Hepatocyte (in vitro differentiated cells): ENCODE measurements around the gene KANTR. TPM values are rescaled to one million over a fixed set of nuclear protein-coding genes. Genes with fewer than 3 reads are reported as not detected.

Experiments
- DNase-seq: peaks from one replicate; pipeline ENCODE4 v3.0.0-alpha.2; 2016; ENCODE audit warnings: low spot score
- H2AFZ ChIP-seq: fragments of 200-600 bp; sonication (generic); 2 replicates; pipeline ENCODE4 v1.6.0; 2016; ENCODE audit warnings: antibody characterized with exemption, mild to moderate bottlenecking
- H3K27ac ChIP-seq: fragments of 200-600 bp; sonication (generic); 2 replicates; pipeline ENCODE4 v1.5.1; 2016; ENCODE audit warnings: mild to moderate bottlenecking
- H3K27me3 ChIP-seq: fragments of 200-600 bp; sonication (generic); 2 replicates; pipeline ENCODE4 v1.6.1; 2016
- H3K36me3 ChIP-seq: fragments of 200-600 bp; sonication (generic); replicated peaks from 2 replicates; pipeline ENCODE4 v1.5.1; 2016; ENCODE audit warnings: low read depth; ENCODE audit not compliant: insufficient read depth
- H3K4me1 ChIP-seq: fragments of 200-600 bp; sonication (generic); 2 replicates; pipeline ENCODE4 v1.5.1; 2016; ENCODE audit warnings: mild to moderate bottlenecking, moderate library complexity; ENCODE audit not compliant: insufficient read depth
- H3K4me2 ChIP-seq: fragments of 200-600 bp; sonication (generic); 2 replicates; pipeline ENCODE4 v1.6.0; 2016
- H3K4me3 ChIP-seq: fragments of 200-600 bp; sonication (generic); 2 replicates; pipeline ENCODE4 v1.5.1; 2016; ENCODE audit warnings: mild to moderate bottlenecking
- H3K79me2 ChIP-seq: fragments of 200-600 bp; sonication (generic); 2 replicates; pipeline ENCODE4 v1.6.0; 2017; ENCODE audit warnings: mild to moderate bottlenecking
- H3K9me2 ChIP-seq: fragments of 200-600 bp; sonication (generic); replicated peaks from 2 replicates; pipeline ENCODE4 v1.6.0; 2017; ENCODE audit warnings: mild to moderate bottlenecking; ENCODE audit not compliant: insufficient read depth
- H3K9me3 ChIP-seq: fragments of 200-600 bp; sonication (generic); 2 replicates; pipeline ENCODE4 v1.5.1; 2016; ENCODE audit warnings: low read depth, mild to moderate bottlenecking
- H4K20me1 ChIP-seq: fragments of 200-600 bp; sonication (generic); 2 replicates; pipeline ENCODE4 v1.6.0; 2016; ENCODE audit warnings: mild to moderate bottlenecking; ENCODE audit not compliant: insufficient read depth, poor library complexity, severe bottlenecking
- EZH2 ChIP-seq: fragments of 200-600 bp; sonication (generic); IDR thresholded peaks from 2 replicates; pipeline ENCODE4 v1.6.1; 2016; ENCODE audit warnings: antibody characterized with exemption, mild to moderate bottlenecking, borderline replicate concordance
- EZH2phosphoT487 ChIP-seq: fragments of 200-600 bp; sonication (generic); IDR thresholded peaks from one replicate; pipeline ENCODE4 v1.6.1; 2018; ENCODE audit warnings: antibody characterized with exemption, mild to moderate bottlenecking, low read depth, moderate library complexity; ENCODE audit not compliant: unreplicated experiment, severe bottlenecking
- WGBS: methylation state at CpG from one replicate; pipeline ENCODE4 v1.1.6; 2016; ENCODE audit warnings: low lambda C conversion rate; ENCODE audit errors: missing lambda C conversion rate; 5-methylcytosine and 5-hydroxymethylcytosine counted together
- polyA plus RNA-seq: library from polyadenylated mRNA; unstranded; fragments of >200 nt; fragmentation: Nextera tagmentation; extraction: Ambion mirVana; gene quantifications from 2 replicates; pipeline ENCODE4 v1.2.1, GENCODE V29; 2016
- total RNA-seq: library from RNA; depleted of rRNA; stranded (reverse); fragments of >200 nt; gene quantifications from 2 replicates; pipeline ENCODE4 v1.2.3, GENCODE V29; 2014
- TF ChIP-seq, protein P1 (sequence below): fragments of 200-600 bp; sonication (generic); IDR thresholded peaks from 2 replicates; pipeline ENCODE4 v1.5.1; 2016; ENCODE audit warnings: antibody characterized with exemption, mild to moderate bottlenecking; ENCODE audit not compliant: poor library complexity

The KANTR gene
- total and polyA plus RNA-seq, 2 experiments from 2014 or later = 4.0 to 12.5 TPM

DNA sequence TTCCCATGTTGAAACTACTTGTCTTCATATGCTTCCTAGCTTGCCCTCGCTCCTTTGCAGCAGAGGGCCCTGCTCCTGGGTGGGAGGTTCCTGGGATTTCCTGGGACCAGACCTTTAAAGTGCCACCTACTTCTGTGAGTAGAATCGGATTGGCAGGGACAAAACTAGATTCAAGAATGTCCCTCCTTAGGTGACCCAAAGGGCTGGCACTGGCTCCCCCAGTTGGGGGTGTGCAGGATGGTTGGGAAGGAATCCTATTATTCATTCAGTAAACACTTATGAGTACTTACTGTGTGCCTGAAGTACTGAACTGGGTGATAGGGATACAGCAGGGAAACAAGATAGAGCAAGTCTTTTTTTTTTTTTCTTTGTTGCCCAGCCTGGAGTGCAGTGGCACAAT is 2.6 kb upstream of the KANTR start:
- Histone ChIP-seq H3K27ac (no peak overlapping the region), H3K4me1 (no peaks in the 10 kb centered on the region), H3K9me3 (no peaks in the 10 kb centered on the region), H3K9me2 (no peaks in the 10 kb centered on the region), H2AFZ (no peak overlapping the region), H4K20me1 (no peaks in the 10 kb centered on the region), H3K79me2 (peaks cover 6% of the 10 kb centered on the region), H3K4me2 (no peak overlapping the region), H3K4me3 (no peak overlapping the region), H3K27me3 (no peaks in the 10 kb centered on the region), H3K36me3 (no peaks in the 10 kb centered on the region)
- 72% methylated on average over 2 of the region's 2 CpGs for WGBS
- DNase-seq = no peak
- TF ChIP-seq EZH2phosphoT487 (no peak), EZH2 (no peak)
- TF ChIP-seq, protein P1, sequence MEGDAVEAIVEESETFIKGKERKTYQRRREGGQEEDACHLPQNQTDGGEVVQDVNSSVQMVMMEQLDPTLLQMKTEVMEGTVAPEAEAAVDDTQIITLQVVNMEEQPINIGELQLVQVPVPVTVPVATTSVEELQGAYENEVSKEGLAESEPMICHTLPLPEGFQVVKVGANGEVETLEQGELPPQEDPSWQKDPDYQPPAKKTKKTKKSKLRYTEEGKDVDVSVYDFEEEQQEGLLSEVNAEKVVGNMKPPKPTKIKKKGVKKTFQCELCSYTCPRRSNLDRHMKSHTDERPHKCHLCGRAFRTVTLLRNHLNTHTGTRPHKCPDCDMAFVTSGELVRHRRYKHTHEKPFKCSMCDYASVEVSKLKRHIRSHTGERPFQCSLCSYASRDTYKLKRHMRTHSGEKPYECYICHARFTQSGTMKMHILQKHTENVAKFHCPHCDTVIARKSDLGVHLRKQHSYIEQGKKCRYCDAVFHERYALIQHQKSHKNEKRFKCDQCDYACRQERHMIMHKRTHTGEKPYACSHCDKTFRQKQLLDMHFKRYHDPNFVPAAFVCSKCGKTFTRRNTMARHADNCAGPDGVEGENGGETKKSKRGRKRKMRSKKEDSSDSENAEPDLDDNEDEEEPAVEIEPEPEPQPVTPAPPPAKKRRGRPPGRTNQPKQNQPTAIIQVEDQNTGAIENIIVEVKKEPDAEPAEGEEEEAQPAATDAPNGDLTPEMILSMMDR = no peak

DNA sequence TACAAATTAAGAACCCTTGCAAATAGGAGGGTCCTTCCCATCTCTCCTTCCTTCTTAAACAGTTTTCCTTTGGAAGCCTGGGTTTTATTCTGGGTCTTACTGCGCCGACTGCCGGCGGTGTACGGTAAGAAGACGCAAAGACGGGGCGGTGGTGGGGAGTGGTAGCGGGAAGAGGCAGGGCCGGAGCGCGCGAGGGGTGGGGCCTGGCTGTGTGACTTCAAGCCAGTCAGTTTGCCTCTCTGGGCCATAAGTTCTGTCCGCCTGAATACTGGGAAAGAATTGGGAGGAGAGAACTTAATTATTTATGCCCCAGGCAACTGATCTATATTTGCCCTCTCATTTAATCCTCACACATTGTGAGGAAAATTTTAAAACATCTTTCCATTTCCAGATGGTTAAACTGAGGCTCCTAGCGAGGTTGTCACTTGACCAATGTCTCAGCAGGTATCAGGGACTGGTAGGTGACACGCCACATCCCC is 726 bp upstream of the KANTR start:
- Histone ChIP-seq H3K27me3 (no peaks in the 10 kb centered on the region), H3K36me3 (no peaks in the 10 kb centered on the region), H3K4me3 (peak overlapping the region; percentile 21), H3K9me2 (no peaks in the 10 kb centered on the region), H3K9me3 (no peaks in the 10 kb centered on the region), H3K4me1 (no peaks in the 10 kb centered on the region), H4K20me1 (no peaks in the 10 kb centered on the region), H3K4me2 (peak overlapping the region; percentile 79), H3K79me2 (peaks cover 6% of the 10 kb centered on the region), H2AFZ (peak overlapping the region; percentile 39), H3K27ac (peak overlapping the region; percentile 72)
- TF ChIP-seq, protein P1 = peak; percentile 56
- no peak for TF ChIP-seq EZH2phosphoT487
- whole genome bisulfite sequencing = 34% methylated on average over 16 of the region's 16 CpGs
- DNase-seq = peak; percentile 87

DNA sequence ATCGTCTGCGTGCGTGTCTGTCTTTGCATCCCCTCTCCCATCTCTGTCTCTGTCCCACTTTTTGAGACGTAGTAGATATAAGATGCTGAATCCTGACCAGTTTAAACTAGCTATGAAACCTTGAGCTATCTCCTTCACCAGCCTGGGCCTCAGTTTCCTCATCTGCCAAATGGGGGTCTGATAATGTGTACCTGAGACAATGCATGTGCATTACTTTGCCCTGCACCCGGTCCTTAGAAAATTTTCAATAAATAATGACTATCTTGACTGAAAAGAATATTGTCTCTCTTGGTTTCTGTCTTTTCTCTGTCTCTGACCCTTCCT is 602 bp downstream of the KANTR start:
- TF ChIP-seq EZH2 (no peak), EZH2phosphoT487 (no peak)
- TF ChIP-seq, protein P1 = no peak
- H3K27me3 ChIP-seq = no peaks in the 10 kb centered on the region
- no peaks in the 10 kb centered on the region for H3K9me2 ChIP-seq
- peak overlapping the region; percentile 83 for H3K27ac ChIP-seq
- no peaks in the 10 kb centered on the region for H4K20me1 ChIP-seq
- DNase-seq = no peak
- H3K4me2 ChIP-seq = peak overlapping the region; percentile 73
- H3K36me3 ChIP-seq = no peaks in the 10 kb centered on the region
- peak overlapping the region; percentile 40 for H2AFZ ChIP-seq
- H3K4me1 ChIP-seq = no peaks in the 10 kb centered on the region
- WGBS = 42% methylated on average over 5 of the region's 5 CpGs
- H3K79me2 ChIP-seq = peaks cover 6% of the 10 kb centered on the region
- H3K9me3 ChIP-seq = no peaks in the 10 kb centered on the region
- peak overlapping the region; percentile 22 for H3K4me3 ChIP-seq

- Histone ChIP-seq H3K9me2 (no peaks in the 10 kb centered on the region), H3K4me2 (no peak overlapping the region), H3K9me3 (no peaks in the 10 kb centered on the region), H2AFZ (no peak overlapping the region), H3K79me2 (peaks cover 6% of the 10 kb centered on the region), H3K4me3 (no peak overlapping the region), H3K36me3 (no peaks in the 10 kb centered on the region), H4K20me1 (no peaks in the 10 kb centered on the region), H3K27me3 (no peaks in the 10 kb centered on the region), H3K27ac (no peak overlapping the region), H3K4me1 (no peaks in the 10 kb centered on the region)
- TF ChIP-seq EZH2phosphoT487 (no peak), EZH2 (no peak)
- TF ChIP-seq, protein P1 = no peak
- no peak for DNase-seq
- 75% methylated on average over 3 of the region's 3 CpGs for WGBS
Measured at GRCh38 chrX:53095796-53096195, 1.9 kb downstream of the KANTR start.
